Hindlimb muscle (tissue), 1 donor: ENCODE results near the gene B3GALNT2. TPM values are rescaled to one million over a fixed set of nuclear protein-coding genes. Genes with fewer than 3 reads are reported as not detected.
"Not testable (repeated sequence)": the region's sequence is repeated elsewhere in the genome, so short reads cannot be mapped to it uniquely, and the experiment has no call there.

Source experiments
- DNase-seq: peaks from one replicate; pipeline ENCODE4 v3.0.0-alpha.2; 2013
- polyA plus RNA-seq: library from polyadenylated mRNA; unstranded; fragments of 120-200 nt; gene quantifications from one replicate; pipeline ENCODE4 v1.2.1, GENCODE V29; 2013; ENCODE audit not compliant: insufficient read length

Gene B3GALNT2
- polyA plus RNA-seq, 1 donor, result 24.9 TPM

DNA sequence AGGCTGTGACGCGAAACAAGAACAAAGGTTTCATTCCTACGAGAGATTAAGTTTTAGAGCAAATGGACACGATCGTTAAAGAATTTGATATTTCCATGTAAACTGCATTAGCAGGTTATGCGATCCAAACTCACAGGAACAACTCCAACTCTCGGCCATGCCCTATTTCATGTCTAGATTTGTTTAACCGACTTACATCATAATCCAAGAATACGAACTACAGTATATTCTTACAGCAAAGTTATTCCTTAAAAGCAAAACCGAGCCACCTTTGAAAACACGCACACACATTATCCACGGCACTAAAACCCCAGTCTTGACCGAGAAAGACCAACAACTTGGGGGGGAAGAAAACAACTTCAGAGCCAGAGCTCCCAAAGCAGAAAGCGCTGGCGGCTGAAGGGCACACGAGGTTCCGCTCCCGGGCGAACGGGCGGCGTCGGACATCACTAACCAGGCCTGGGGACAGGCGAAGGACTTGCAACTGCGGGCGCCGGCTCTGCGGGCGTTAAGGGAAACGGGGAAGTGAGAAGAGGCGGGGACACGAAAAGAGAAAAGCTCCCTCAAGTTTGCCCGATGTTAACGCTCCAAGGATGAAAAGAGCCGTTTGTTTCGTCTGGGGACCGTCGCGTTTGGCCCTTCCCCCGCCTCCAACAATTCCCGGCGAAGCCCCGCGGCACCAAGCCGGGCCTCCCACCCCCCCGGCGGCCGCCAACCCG is 690 bp downstream of the B3GALNT2 start:
- DNase-seq, result peak; percentile 55

DNA sequence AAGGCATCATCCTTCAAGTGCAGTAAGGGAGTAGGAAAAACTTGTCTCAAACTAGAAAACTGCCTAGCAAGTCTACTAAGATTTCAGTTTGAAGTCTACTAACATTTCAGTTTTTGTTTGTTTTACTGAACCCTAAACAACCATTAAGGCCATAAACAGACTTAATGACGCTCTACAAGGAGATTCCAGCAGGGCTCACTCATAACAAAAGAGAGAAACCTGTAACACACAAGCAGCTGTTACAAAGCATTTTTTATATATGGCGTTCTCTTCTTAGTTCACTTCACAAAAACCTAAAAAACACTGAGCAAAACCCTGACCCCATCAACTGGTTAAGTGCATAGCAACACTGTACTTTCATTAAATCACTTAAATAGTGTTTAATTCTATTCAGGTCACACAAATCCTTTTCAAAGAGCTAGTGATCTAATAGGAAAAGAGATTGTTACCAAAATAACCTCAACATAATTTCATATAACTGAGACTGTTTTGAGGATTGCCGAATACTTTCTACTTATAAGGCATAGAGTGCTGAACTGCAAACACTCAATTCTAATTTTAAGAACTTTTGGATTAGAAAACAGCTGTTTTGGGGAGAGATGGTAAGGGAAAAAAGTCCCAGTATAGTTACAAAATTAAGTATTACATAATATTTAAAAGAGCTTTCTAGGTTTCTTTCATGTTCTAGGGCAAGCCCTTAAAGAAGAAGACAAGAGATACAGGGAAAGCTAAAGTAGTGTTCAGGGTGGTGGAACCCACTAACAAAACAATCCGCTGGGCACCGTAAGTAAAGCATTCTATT is 1.4 kb downstream of the B3GALNT2 start:
- no peak for DNase-seq

DNA sequence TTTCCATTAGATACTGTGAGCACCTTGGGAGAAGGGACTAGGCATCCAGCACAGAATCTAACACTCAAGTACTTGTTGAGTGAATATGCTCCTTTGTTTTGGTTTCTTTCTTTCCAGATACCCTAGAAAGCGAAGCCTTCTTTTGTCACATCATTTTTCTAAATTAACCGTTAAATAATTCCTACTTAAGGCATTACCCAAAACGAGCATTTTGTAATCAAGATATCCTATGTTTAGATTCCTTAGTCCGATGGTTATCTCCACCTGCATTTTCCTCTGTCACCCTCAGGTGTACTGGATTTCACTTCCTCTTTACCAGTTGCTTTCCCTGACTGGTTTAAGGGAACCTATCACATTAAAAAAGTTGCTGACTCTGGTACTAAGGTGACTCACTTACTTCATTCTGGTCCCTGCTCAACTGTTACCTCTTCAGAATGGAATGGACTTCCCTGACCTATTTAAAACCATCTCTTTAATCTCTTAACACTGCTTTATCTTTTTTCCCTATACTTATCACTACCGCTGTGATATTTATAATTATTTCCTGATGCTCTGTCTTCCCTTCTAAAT is 3.2 kb downstream of the B3GALNT2 start:
- DNase-seq, result no peak

DNA sequence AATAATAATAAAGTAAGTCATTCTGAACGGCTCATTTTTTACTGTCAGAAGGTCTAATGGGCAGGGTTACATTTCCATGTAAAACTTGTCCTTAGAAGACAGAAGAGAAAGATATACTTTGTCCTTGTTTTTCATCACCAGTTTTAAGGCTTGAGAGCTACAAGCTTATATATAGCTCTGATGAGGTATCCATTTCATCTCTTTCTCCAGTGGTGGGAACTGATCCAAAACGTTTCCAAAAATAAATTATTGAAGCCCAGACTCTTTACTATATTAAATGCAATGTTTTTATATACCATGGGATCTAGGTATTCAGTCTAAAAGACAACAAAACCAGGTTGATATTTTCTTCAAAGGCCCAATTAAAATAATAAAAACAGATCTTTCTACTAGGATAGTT is 8.7 kb downstream of the B3GALNT2 start:
- DNase-seq, result no peak

DNA sequence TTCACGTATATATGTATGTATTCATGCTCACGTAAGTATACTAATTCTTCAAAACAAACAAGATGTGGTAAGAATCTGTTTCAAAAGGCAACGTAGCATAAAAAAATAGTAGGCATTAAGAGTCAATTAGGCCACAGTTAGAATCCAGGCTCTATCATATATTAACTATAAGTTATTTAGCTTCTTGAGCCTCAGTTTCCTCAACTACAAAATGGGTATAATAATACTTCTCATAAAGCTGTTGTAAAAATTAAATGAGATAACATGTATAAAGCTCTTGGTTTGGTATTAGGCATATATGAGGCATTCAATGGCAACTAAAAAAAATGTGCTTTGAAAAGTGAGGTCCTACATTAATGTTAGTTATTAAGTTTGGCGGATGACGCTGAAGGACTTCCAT is 9.2 kb downstream of the B3GALNT2 start:
- DNase-seq, result no peak

DNA sequence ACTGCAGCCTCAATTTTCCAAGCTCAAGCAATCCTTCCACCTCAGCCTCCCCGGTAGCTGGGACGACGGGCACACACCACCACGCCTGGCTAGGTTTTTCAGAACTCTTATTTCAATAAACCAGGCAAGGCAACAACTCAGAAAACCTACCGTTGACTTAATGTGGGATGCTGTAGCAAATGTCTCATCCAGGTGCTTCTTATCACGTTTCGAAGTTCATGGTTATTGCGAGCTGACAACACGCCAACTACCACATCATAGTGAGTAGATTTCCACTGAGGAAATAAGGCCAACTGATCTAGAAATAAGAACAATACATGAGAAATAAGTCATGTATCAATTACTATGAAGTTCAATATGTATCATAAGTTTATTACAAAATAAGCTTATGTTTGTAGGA is 9.7 kb downstream of the B3GALNT2 start:
- DNase-seq, result no peak

DNA sequence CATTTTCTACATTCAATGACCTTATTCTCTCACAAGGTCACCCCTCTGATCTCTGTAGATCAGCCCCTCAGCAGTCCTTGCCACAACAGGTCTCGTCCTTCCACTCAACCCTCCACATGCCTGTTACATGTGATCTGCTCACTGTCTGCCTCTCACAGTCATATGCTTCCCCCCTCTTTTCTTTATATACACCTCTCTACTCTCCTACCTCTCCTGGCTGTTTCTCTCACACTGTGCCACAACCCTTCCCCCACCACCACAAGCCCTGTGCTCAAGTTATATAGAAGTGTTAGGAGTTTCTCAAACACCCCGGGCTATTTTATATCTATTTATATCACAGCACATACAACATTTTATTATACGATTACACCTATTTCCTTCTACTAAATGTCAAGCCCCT is 12.6 kb downstream of the B3GALNT2 start:
- DNase-seq, result no peak

DNA sequence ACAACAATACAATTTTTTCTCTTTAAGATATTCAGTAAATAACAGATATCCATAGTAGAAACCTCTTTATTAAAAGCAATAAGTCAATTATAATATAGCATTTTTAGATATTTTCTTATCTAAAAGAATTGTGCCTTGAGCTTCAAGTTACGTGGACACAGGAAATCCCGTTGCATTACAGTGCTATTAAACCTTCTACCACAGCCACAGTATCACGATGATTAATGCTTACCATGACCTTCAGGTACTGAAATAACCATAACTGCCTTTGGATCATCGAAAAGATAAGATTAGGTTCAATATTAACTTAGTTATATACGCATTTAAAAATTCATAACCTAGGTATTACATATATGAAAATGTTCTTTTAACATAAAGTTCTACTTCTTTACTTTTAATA is 17.9 kb downstream of the B3GALNT2 start:
- DNase-seq, result no peak

DNA sequence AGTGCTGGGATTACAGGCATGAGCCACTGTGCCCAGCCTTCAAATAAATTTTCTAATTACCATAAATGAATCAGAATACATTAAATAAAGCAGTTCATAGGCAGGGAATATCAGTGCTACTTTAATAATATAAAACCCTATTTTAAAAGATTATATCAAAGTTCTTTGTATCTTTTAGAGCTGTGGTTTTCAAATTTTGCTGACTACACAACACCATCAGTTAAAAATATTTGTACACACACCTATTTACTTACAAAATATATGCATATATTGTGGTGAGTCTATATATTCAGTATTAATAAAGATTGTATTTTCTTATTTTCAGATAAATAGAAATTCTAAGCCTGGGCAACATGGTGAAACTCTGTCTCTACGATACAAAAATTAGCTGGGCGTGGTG is 18.7 kb downstream of the B3GALNT2 start:
- DNase-seq, result no peak

DNA sequence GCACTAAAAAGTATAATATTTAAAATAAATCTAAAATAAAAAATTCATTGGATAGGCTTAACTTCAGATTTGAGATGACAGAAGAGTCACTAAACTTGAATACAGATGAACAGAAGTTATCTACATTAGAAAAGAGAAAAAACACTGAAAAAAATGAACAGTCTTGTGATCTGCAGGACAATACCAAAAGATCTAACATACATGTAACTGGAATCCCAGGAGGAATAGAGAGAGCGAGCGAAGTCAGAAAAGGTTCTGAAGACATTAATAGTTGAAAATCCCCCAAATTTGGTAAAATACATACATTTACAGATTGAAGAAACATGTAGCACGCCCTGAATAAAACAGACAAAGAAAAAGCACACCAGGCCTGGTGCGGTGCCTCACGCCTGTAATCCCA is 21.2 kb downstream of the B3GALNT2 start:
- no peak for DNase-seq

DNA sequence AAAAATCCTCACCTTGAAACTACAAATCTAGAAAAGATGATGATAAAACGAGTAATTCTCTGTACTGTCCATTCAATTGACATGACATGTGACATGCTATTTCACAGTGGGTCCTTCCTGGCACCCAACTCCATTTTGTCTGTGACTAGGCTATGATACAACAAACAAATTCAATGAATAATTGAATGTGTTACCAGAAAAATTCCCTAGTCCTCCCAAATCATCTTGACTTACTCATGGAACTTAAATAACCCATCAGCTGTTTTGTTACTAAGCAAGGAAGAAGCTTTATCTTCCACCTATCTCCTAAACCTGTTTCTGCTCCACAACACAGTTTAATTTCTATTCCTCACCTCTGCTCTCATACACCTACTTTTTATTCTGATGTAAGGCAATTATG is 30.4 kb downstream of the B3GALNT2 start:
- no peak for DNase-seq

DNA sequence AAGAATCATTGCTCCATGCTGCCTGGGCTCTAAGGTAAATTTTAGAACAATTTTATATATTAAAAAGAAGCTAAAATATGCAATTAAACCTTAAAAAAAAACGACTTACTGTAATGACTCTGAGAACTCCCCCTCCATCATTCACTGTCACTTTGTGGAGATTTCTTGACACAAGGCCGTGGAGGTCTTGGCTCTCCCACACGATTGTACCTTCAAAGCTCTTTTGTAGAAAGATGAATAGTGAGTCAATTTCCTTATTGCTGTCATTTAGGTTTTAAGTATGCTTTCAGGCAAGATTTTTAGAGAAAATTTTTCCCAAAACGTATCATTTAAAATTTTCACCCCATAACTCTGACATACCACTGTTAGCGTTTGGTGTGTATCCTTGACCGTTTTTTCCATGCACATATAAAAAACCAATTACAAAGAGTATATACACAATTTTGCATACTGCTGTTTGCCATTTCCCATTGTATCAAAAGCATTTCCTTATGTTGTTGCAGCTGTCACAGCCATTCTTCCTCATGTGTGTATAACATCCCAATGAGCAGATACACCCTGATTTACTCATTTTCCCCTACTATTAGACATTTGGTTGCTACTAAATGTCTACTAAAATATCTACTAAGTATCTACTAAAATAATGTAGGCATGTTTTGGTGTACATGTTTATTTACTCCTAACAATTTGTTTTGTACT is 33.4 kb downstream of the B3GALNT2 start:
- DNase-seq, result no peak

DNA sequence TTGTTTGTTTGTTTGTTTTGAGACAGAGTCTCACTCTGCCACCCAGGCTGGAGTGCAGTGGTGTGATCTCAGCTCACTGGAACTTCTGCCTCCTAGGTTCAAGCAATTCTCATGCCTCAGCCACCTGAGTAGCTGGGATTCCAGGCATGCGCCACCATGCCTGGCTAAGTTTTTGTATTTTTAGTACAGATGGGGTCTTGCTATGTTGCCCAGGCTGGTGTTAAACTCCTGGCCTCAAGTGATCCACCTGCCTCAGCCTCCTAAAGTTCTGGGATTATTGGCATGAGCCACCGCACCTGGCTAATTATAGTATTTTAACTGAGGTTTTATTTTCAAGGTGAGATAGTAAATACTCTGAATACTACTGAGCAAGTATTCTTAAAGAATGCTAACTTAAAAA is 34.4 kb downstream of the B3GALNT2 start:
- not testable (repeated sequence) for DNase-seq

DNA sequence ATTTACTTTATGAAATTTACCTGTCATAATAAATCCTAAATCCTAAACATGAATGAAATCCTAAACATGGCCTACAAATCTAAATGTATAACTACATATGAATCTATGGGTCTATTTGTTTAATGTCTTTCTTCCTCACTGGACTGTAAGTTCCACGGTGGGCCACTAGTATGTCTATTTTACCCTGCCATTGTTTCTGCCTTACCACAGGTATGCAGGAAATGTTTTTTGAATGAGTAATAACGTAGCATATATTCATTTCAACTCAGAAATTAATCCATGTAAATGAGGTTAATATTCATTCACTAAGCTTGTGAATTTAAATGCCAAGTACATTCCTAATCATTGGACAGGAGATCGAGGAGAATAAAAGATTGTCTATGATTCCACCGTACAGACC is 35.3 kb downstream of the B3GALNT2 start:
- no peak for DNase-seq

DNA sequence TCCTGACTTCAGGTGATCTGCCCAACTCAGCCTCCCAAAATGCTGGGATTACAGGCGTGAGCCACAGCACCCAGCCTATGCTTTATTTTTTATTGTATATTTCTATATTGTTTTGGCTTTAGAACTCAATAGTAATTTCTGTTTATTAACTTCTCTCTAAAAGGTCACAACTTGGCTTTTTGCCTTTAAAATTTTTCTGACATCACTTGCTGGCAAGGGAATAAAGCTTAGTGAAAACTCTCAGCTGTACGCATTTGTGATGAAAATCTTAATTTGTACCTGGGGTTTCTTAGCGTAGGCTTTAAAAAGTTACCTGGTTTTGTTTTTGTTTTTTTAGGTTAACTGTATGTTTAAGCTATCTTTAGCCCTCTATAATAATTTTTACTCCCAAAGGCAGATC is 36.2 kb downstream of the B3GALNT2 start:
- DNase-seq, result no peak

DNA sequence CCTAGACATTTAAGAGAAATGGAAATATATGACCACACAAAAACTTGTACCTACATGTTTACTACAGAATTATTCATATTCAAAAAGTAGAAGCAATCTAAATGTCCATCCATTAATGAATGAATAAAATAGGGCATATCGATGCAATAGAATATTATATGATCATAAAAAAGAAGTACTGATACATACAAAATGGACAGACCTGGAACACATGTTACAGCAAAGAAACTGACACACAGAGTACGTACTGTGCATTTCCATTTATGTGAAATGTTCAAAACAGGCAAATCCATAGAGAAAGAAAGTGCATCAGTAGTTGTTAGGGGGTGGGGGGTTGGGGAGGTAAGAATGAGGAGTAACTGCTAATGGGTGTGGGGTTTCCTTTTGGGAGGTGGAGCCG is 39.2 kb downstream of the B3GALNT2 start:
- DNase-seq, result no peak

DNA sequence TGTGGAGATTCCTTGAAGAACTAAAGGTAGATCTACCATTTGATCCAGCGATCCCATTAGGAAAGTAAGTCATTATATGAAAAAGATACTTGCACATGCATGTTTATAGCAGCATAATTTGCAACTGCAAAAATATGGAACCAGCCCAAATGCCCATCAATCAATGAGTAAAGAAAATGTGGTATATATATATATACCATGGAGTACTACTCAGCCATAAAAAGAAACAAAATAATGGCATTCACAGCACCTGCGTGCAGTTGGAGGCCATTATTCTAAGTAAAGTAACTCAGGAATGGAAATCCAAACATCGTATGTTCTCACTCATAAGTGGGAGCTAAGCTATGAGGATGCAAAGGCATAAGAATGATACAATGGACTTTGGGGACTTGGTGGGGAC is 41.4 kb downstream of the B3GALNT2 start:
- DNase-seq, result not testable (repeated sequence)

DNA sequence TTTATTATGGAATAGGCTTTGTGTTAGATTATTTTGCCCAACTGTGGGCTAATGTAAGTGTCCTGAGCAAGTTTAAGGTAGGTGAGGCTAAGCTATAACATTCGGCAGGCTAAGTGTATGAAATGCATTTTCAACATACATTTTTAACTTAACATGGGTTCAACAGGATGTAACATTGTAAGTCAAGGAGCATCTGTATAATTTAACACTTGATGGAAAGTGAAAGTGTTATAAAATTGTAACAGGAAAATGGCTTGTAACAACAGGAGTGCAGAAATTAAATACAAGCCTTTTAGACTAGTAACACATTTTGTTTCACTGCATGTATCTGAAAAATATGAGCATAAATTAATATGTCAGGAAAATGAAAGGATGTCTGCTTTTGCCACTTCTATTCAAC is 42.3 kb downstream of the B3GALNT2 start:
- DNase-seq, result no peak

DNA sequence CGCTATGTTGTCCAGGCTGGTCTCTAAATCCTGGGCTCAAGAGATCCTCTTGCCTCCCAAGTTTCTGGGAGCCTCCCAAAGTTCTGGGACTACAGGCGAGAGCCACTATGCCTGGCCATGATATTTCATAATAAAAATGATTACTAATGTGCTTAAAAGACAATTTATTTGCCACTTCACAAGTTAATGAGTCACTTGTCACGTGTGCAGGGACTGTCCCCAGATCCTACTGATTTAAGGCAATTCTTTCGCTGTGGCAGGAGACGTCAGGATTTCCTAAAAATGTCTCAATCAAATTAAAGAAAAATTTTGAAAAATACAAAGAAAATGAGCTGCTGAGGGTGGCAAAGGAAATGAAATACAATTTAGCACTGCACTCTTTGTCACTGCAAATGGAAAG is 43.5 kb downstream of the B3GALNT2 start:
- no peak for DNase-seq

DNA sequence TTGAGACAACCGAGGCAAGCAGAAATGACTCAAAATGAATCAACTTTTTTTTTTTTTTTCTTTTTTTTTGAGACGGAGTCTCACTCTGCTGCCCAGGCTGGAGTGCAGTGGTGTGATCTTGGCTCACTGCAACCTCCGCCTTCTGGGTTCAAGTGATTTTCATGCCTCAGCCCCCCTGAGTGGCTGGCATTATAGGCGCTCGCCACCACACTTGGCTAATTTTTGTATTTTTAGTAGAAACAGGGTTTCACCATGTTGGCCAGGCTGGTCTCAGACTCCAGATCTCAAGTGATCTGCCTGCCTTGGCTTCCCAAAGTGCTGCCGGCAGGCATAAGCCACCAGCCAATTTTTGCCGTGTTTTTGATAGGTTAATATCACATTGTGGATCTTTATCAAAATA is 46.4 kb downstream of the B3GALNT2 start:
- not testable (repeated sequence) for DNase-seq

DNA sequence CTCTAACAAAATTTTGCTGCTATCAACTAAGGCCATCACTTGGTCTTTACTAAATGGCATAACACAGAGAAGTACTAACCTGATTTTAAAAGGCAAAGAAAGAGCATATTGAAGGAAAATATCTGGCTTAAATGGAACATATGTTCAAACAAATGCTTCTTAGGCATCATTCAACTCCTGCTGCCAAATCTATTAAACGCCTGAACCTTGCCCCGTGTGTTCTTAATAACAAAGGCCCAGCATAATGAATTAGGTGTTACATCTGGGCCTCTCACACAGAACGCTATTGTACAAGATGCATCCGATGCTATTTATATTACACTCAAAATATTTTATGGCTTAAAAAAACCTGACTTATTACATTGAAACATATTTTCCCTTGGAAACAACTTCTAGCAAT is 48.4 kb downstream of the B3GALNT2 start:
- no peak for DNase-seq

DNA sequence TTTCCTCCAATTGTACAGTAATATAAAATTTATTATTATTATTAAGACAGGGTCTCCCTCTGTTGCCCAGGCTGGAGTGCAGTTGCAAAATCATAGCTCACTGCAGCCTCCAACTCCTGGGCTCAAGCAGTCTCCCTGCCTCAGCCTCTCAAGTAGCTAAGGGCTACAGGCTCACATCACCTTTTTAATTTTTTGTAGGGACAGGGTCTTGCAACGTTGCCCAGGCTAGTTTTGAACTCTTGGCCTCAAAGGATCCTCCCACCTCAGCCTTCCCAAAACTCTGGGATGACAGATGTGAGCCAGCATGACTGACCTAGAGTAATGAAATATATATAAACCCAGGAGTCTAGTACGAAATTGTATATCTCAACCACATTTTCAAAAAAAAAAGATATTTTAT is 49.2 kb downstream of the B3GALNT2 start:
- DNase-seq, result no peak

DNA sequence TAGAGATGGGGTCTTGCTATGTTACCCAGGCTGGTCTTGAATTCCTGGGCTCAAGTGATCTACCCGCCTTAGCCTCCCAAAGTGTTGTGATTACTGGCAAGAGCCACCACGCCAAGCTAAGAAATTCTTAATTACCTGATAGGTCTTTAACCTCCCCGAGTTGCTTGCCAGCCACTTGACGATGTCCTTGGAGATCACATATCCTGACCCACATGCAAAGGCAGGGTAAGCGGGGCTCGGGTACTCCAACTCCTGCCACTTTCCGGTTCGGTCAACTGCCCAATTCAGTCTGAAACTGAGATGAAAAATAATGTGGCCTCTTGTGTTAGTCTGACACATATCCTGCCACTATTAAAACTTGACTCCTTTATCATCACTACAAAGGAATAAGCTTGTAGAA is 50.2 kb downstream of the B3GALNT2 start:
- DNase-seq, result no peak
